HL-60 (cell line): ENCODE measurements around the gene PIK3R1.

Experiments used
- DNase-seq, 2 experiments: peaks; one replicate each; pipeline ENCODE4 v3.0.0-alpha.2; 2010 to 2020; ENCODE audit warnings: low read depth in 1 of 2, low spot score in 1 of 2
- H3K27ac ChIP-seq: fragments of 250-450 bp; sonication (Bioruptor Pico); replicated peaks from 2 replicates; pipeline ENCODE4 v1.5.1; 2020; ENCODE audit warnings: mild to moderate bottlenecking, moderate library complexity
- H3K27me3 ChIP-seq: fragments of 250-450 bp; sonication (Bioruptor Pico); 2 replicates; pipeline ENCODE4 v1.5.1; 2021; ENCODE audit warnings: mild to moderate bottlenecking, moderate library complexity; ENCODE audit not compliant: insufficient read depth, poor library complexity, severe bottlenecking
- H3K4me3 ChIP-seq: replicated peaks from 2 replicates; pipeline ENCODE4 v1.5.1; 2011; ENCODE audit warnings: mild to moderate bottlenecking, control low read depth, low read length; ENCODE audit not compliant: insufficient read depth
- GABPA ChIP-seq: IDR thresholded peaks from 2 replicates; pipeline ENCODE4 v1.6.1; 2012; ENCODE audit warnings: low read depth
- POLR2AphosphoS5 ChIP-seq: IDR thresholded peaks from 2 replicates; pipeline ENCODE4 v1.6.1; 2012; ENCODE audit warnings: low read depth
- REST ChIP-seq: IDR thresholded peaks from 2 replicates; pipeline ENCODE4 v1.6.1; 2012; ENCODE audit warnings: low read depth; ENCODE audit not compliant: insufficient replicate concordance
- SPI1 ChIP-seq: IDR thresholded peaks from 2 replicates; pipeline ENCODE4 v1.6.1; 2012; ENCODE audit warnings: low read depth, mild to moderate bottlenecking, borderline replicate concordance
- TF ChIP-seq, protein P1 (sequence below): IDR thresholded peaks from one replicate; pipeline ENCODE4 v1.5.1; 2011; ENCODE audit warnings: low read length, control low read depth, inconsistent platforms; ENCODE audit not compliant: insufficient read depth

PIK3R1 gene

DNA sequence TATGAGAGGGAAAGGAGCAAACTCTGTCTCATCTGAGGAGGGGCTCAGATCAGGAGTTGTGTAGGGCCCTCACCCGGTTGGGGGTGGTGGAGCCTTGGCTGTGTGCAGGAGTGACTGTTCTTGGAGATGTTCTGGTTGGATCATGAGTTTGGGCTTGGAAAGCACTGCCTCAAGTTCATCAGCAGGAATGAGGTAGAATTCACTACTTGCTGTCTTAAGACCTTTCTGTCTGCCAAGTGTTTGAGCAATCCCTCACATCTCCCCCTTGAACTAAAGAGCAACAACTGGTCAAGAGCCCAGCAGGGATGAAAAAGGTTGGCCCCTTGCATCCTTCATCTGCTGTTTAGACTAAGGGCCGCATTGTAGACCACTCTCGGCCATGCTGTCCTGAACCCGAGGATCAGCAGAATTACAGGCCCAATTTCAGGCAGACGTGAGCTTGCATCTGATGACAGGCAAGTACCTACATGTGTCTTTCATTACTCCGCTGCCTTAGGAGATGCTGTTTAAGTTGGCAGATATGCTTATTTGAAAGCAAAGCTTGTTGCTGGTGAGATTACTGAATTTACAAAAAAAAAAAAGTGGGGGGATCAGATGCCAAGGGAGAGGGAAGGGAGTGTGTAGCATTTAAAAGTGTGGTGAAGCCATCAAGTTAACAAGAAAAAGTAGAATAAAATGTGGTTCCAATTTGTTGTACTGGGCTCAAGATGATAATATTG lies 36.4 kb downstream of the PIK3R1 start:
- Histone ChIP-seq H3K27ac (no peak overlapping the region), H3K4me3 (no peak overlapping the region), H3K27me3 (no peaks in the 10 kb centered on the region)
- DNase-seq: no peak
- no peak for TF ChIP-seq SPI1
- no peak for TF ChIP-seq POLR2AphosphoS5
- TF ChIP-seq REST: no peak
- TF ChIP-seq, protein P1, sequence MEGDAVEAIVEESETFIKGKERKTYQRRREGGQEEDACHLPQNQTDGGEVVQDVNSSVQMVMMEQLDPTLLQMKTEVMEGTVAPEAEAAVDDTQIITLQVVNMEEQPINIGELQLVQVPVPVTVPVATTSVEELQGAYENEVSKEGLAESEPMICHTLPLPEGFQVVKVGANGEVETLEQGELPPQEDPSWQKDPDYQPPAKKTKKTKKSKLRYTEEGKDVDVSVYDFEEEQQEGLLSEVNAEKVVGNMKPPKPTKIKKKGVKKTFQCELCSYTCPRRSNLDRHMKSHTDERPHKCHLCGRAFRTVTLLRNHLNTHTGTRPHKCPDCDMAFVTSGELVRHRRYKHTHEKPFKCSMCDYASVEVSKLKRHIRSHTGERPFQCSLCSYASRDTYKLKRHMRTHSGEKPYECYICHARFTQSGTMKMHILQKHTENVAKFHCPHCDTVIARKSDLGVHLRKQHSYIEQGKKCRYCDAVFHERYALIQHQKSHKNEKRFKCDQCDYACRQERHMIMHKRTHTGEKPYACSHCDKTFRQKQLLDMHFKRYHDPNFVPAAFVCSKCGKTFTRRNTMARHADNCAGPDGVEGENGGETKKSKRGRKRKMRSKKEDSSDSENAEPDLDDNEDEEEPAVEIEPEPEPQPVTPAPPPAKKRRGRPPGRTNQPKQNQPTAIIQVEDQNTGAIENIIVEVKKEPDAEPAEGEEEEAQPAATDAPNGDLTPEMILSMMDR: no peak
- no peak for TF ChIP-seq GABPA

GRCh38 chr5:68252673-68253623 lies 37.4 kb downstream of the PIK3R1 start:
- no peak overlapping the region for H3K4me3 ChIP-seq
- H3K27me3 ChIP-seq: no peaks in the 10 kb centered on the region
- DNase-seq: peak in 1 of 2 experiments; percentile 35
- TF ChIP-seq, protein P1: peak; percentile 31
- TF ChIP-seq POLR2AphosphoS5: no peak
- H3K27ac ChIP-seq: no peak overlapping the region

DNA sequence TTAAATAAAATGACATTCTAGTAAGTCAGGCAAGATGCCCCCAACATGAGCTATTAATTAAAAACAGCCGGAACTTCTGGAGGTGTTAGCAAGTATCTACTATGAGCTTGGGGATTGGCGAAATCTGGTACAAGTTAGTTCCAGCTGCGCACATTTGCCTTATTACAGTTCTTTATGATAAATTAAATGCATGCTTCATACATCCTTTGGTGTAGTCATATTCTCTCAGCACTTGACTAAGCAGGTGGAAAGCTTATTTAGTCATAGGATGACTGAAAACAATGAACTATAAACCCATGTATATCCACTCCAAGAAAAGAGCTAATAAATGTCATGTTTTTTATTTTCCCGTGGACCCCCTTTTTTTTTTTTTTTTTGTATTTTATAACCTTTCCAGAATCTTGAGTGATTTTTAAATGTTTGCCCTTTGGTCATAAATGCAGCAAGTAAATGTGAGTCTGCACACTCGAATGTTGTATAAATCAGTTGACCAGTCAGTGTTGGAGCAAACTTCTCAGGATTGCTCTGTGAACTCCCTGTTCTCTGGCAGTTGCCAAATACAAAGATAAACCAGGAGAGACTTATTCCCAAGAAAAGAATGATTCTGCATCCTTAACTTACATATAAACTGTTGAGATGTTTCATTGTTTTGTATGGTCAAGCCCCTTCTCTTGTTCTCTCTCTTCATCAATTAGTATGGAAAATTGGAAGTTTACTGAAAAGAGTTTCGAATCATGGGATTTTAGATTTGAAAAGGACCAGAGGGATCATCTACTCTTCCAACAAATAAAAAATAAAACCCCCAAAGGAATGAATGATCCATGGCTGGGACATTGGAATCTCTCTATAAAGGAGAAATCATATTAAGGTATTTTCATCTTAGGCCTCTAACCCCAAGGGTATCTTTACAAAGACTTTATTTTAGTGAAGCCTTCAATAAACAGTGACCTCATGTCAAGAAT lies 38.3 kb downstream of the PIK3R1 start:
- no peak overlapping the region for H3K27ac ChIP-seq
- TF ChIP-seq SPI1 (no peak), REST (no peak), GABPA (no peak), POLR2AphosphoS5 (no peak)
- TF ChIP-seq, protein P1: no peak
- H3K27me3 ChIP-seq: no peaks in the 10 kb centered on the region
- H3K4me3 ChIP-seq: no peak overlapping the region
- no peak for DNase-seq
